NCI-H460 (cell line): ENCODE data around the gene CYBC1. TPM values are rescaled to one million over a fixed set of nuclear protein-coding genes. Genes with fewer than 3 reads are reported as not detected.

ENCODE experiments used
- DNase-seq: peaks from one replicate; pipeline ENCODE4 v3.0.0-alpha.2; 2016; ENCODE audit warnings: low read depth; ENCODE audit errors: extremely low read depth
- total RNA-seq: library from RNA; depleted of rRNA; stranded (reverse); fragments of >200 nt; shearing (Covaris generic); gene quantifications from 2 replicates; pipeline ENCODE4 v1.2.3, GENCODE V29; 2014

The CYBC1 gene
- total RNA-seq, 1 experiment from 2014 or later: 39.5 TPM

GRCh38 chr17:82411396-82412053 is 39.0 kb downstream of the CYBC1 start:
- DNase-seq: no peak

GRCh38 chr17:82410014-82410716 is 40.4 kb downstream of the CYBC1 start:
- no peak for DNase-seq

- no peak for DNase-seq
These were observed 41.6 kb downstream of the CYBC1 start for GRCh38 chr17:82408938-82409318.

- no peak for DNase-seq
These were observed 42.1 kb downstream of the CYBC1 start for GRCh38 chr17:82408288-82408937.

GRCh38 chr17:82407255-82407654 is 43.3 kb downstream of the CYBC1 start:
- no peak for DNase-seq

- no peak for DNase-seq
These were observed 44.4 kb downstream of the CYBC1 start for GRCh38 chr17:82406131-82406671.

GRCh38 chr17:82405051-82405450 is 45.5 kb downstream of the CYBC1 start:
- DNase-seq: no peak

GRCh38 chr17:82403662-82404660 is 46.6 kb downstream of the CYBC1 start:
- DNase-seq: no peak

- no peak for DNase-seq
These were observed 47.7 kb downstream of the CYBC1 start for GRCh38 chr17:82402865-82403264.

- DNase-seq: no peak
These were observed 49.7 kb downstream of the CYBC1 start for GRCh38 chr17:82400830-82401229.

GRCh38 chr17:82400206-82400605 is 50.3 kb downstream of the CYBC1 start:
- no peak for DNase-seq

GRCh38 chr17:82399601-82400101 is 50.9 kb downstream of the CYBC1 start:
- no peak for DNase-seq

GRCh38 chr17:82399041-82399441 is 51.5 kb downstream of the CYBC1 start:
- DNase-seq: no peak

- DNase-seq: no peak
These were observed 52.9 kb downstream of the CYBC1 start for GRCh38 chr17:82397449-82398335.

GRCh38 chr17:82396601-82397435 is 53.7 kb downstream of the CYBC1 start:
- DNase-seq: no peak

- no peak for DNase-seq
These were observed 56.3 kb downstream of the CYBC1 start for GRCh38 chr17:82394278-82394677.

- no peak for DNase-seq
These were observed 57.6 kb downstream of the CYBC1 start for GRCh38 chr17:82392941-82393340.
